ENCODE results near the gene KCNK3. TPM values are rescaled to one million over a fixed set of nuclear protein-coding genes. Genes with fewer than 3 reads are reported as not detected.

Gene KCNK3
- total RNA-seq, 4 donors from 2014 or later: 4.8 to 8.3 (median 5.6) TPM

GRCh38 chr2:26716769-26717168, 24.2 kb downstream of the KCNK3 start:
- peak overlapping the region in 1 of 3 donors; percentile 60 for H3K27ac ChIP-seq
- WGBS, 2 donors: 98 to 100% methylated on average over 2 of the region's 2 CpGs
- no peak for DNase-seq
- H3K4me1 ChIP-seq: peaks cover 42 to 58% of the 10 kb centered on the region in 2 donors
- no peaks in the 10 kb centered on the region for H3K9me3 ChIP-seq
- H3K4me3 ChIP-seq (replicated peaks in 1 of 3): no peak overlapping the region
- no peaks in the 10 kb centered on the region for H3K36me3 ChIP-seq
- no peaks in the 10 kb centered on the region for H3K27me3 ChIP-seq
- intact Hi-C loops (cut with DNase I): no loop called here
- TF ChIP-seq POLR2A (IDR thresholded peaks at IDR 0.05) (no peak), CTCF (IDR thresholded peaks at IDR 0.05) (no peak)

GRCh38 chr2:26717362-26717761, 24.8 kb downstream of the KCNK3 start:
- no peak for TF ChIP-seq CTCF (IDR thresholded peaks at IDR 0.05)
- Histone ChIP-seq H3K27ac (peak overlapping the region; percentile 13 to 60 (median 25)), H3K27me3 (no peaks in the 10 kb centered on the region), H3K4me3 (replicated peaks in 1 of 3) (no peak overlapping the region), H3K4me1 (peaks cover 40 to 56% of the 10 kb centered on the region in 2 donors), H3K36me3 (no peaks in the 10 kb centered on the region), H3K9me3 (no peaks in the 10 kb centered on the region)
- intact Hi-C loops (cut with DNase I): no loop called here
- peak; percentile 33 to 55 for DNase-seq
- WGBS, 2 donors: 42 to 65% methylated on average over 3 to 5 of the region's 5 CpGs

DNA sequence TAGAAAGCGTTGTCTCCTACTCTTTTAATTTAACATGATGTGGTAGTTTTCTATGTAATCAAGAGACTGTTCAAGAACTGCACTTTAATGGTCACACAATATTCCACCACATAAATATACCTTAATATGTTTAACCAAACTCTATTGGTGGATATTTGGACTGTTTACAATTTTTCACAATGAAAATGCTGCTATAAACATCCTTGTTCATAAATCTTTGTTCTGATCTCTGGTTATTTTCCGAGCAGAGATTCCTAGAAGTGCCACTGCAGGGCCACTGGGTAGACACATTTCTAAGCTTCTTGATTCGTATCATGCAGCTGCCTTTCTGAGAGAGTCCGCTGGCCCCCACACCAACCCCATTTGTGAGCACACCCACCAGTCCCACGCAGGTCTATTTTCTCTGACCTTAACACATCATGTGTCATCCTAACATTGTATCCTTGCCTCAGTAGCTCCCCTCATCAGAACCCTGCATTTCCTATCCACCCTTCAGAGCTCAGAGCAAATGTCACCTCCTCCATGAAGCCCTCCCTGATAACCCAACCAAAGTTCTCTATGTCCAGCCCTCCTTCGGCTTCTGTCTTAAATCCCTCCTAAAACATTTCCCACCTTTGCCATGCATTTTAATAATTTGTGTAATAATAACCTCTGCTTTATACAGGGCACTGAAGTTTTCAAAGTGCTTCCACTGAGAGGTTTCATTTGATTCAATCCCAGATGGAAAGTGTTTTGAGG, 26.6 kb downstream of the KCNK3 start:
- Histone ChIP-seq H3K4me1 (peaks cover 37 to 56% of the 10 kb centered on the region in 2 donors), H3K36me3 (no peaks in the 10 kb centered on the region), H3K9me3 (no peaks in the 10 kb centered on the region), H3K27ac (peak overlapping the region in 2 of 3 donors; percentile 89 to 96), H3K27me3 (no peaks in the 10 kb centered on the region), H3K4me3 (replicated peaks in 1 of 3) (no peak overlapping the region)
- intact Hi-C loops (cut with DNase I): no loop called here
- no peak for DNase-seq
- TF ChIP-seq POLR2A (IDR thresholded peaks at IDR 0.05) (no peak), CTCF (IDR thresholded peaks at IDR 0.05) (no peak)
- 73 to 91% methylated on average over 6 of the region's 6 CpGs for WGBS, 2 donors

GRCh38 chr2:26720322-26721114, 28.0 kb downstream of the KCNK3 start:
- Histone ChIP-seq H3K36me3 (no peaks in the 10 kb centered on the region), H3K4me1 (peaks cover 47 to 68% of the 10 kb centered on the region in 2 donors), H3K27ac (peak overlapping the region; percentile 79 to 96 (median 89)), H3K27me3 (no peaks in the 10 kb centered on the region), H3K9me3 (no peaks in the 10 kb centered on the region), H3K4me3 (replicated peaks in 1 of 3) (no peak overlapping the region)
- TF ChIP-seq POLR2A (IDR thresholded peaks at IDR 0.05): peak in 1 of 2 donors; percentile 41
- no peak for TF ChIP-seq CTCF (IDR thresholded peaks at IDR 0.05)
- intact Hi-C loops (cut with DNase I): no loop called here
- peak; percentile 95 to 96 for DNase-seq
- WGBS, 2 donors: 43 to 57% methylated on average over 6 to 7 of the region's 7 CpGs

All from thyroid gland (tissue), 4 donors.